Fibroblast of skin of scalp (primary cell): ENCODE measurements around the gene TXLNG.

Experiments
- DNase-seq: peaks from one replicate; pipeline ENCODE4 v3.0.0-alpha.2; 2013

The TXLNG gene

DNA sequence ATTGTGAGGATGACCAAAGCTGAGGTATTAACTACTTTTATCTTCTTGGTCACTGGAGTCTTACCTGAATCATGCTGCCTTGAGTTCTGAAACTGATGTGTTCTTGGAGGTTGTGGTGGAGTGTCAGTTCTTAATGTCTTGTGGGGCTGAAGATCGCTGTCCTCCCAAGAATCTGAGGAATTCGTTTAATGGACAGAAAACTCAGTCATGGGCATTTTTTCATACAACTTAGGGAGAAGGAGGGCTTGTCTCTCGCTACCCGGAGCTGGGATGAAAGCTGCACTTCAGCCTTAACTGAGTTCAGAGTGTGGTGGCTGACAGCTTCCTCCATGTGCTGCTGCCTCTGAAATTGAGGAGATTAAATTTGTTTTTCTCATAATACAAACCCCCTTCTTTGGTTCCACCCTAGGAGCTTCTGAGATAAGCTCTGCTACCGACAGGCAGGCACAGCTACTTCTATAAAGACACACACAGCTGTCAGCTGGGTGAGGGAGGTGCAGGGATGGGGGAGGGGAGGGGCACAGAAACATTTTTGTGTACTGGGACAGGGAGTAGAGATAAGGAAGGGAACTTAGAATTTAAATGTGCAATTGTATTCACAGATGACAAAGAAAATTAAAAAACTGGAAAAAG, 53.1 kb downstream of the TXLNG start:
- DNase-seq = peak; percentile 64

DNA sequence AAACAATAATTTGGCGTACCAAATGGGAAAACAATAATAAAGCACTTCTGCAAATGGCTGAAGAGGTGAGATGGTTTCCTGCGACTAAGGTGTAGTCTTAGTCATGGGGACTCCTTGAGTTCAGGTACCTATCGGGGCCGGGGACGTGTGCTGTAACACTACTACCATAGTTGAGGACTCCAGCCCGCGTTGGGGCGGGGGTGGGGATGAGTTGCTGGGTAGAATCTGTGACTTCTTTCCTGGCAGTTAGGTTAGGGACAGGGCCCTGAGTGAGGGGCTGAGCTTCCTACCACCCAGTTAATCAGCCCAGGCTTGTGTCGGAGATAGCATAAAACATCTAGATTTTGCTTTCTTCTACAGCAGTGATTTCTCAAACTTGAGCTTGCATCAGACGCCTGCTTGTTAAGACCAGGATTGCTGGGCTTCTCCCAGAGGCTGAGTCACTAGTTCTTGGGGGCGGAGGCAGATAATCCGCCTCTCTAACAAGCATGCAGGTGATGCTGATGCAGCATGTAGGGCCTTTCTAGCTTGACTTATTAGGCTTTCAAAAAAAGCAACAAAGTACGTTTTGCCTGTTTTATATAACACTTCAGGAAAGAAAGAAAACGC, 53.7 kb downstream of the TXLNG start:
- peak; percentile 72 for DNase-seq

DNA sequence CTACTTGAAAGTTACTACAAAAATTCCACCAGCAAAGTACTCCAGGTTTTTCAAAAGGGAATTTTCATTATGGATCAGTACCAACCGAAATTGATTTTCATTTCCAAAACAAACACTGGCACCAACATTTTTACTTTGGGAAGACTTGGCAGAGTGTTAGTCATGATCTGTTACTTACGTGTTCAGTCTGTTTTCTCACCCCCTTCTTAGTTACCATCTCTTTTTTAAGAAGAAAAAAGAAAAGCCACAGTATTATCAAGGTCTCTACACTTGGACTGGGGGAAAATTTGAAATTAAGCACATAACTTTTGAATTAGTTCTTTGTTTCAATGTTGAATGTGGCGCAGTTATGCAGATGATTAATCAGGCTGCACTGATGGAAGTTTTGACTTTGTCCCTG, 56.4 kb downstream of the TXLNG start:
- DNase-seq = no peak

DNA sequence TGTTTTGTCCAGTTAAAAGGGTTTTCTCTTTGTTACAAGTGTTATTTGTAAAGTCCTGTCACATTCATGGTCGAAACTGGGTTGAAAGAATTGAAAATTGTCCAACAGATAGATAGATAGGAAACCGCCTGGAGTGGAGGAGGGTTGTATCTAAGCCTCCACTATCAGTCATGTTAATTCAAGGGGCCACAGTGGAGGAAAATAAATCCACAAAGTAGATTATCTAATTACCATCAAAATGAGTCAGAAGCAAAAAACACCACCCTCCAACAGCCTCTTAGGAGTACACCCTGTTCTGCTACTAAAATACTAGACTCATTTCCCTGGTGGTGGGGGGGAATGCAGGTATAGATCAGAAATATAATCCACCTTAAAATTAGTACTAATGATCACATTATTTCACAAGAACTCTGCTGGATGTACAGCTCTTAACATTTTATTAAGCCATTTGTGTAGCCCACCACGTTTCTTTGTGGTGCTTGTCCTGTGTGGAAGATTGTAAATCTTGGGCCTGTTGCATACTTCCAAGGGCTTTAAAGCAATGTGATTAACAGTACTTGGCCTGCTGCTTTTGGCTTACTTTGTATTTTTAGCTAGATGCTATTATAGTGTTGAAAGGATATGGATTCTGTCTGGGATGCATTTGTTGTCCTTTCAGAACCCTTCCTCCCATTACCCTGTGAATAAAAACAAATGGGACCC, 57.1 kb downstream of the TXLNG start:
- DNase-seq = no peak

DNA sequence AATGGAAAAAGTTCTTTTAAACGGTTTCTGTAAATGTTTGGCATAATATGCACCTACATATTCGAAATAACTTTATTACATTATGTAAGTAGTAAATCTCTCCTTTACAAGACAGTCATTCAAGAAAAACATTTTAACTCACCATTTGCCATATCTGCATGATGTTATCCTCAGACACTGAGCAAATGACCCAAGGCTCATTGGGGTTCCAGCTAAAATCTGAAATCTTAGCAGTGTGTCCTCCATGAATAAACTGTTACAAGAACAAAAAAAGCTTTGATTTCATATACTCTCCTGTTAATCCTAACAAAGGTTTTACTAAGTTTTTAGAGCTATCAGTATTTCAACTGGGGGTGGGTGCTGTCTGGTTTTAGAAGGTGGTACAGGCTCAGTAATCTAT, 59.4 kb downstream of the TXLNG start:
- no peak for DNase-seq

DNA sequence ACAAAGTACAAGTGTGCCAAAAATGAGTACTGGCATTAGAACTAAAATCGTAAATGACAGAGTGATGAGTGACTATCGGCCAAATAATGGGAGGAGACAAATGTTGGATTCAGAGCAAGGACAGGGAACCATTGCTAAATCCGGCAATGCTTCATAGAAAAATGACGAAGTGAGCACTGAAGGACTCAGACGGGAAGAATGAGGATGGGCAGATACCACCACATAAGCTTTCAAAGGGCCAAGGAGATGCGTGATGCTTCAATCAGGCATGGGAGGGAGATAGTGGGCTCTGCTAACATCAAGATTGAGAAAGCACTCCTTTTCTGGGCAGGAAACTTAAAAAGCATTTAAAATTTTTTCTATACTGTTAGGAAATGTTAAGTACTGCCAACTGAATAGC, 62.3 kb downstream of the TXLNG start:
- DNase-seq = no peak

DNA sequence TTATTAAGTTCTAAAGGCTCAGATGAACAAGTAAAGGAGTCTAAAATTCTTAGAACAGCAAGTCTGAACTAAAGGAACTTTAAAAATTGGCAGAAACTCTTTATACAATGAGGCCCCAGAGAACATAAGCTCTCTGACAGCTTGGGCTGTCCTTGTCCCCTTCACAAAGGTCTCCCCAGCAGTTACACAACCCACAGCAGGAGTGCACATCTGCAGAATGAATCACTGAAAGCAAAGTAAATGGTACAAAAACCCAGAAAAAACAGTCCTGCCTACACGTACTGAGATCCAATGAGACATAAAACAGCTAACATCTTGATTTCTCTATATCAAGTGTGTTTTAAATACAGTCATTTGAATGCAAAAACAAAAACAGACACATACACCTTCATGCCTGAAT, 65.2 kb downstream of the TXLNG start:
- no peak for DNase-seq

DNA sequence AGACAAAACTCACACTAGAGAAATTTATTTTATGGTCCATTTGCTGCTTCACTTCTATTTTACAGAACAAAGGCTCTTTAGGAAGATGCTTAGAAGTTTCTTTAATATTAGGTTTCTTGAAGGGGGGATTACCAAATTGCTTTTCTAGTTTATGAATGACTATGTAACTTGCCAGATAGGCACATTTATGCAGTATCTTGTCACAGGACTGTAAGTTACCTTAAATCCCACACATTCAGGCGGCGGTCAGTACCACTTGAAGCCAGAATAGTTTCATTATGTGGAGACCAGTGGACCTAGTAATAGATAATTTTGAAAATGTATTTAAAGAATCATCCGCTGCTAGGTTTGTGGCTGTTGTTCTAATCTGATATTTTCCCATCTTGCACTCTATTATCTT, 65.6 kb downstream of the TXLNG start:
- no peak for DNase-seq

DNA sequence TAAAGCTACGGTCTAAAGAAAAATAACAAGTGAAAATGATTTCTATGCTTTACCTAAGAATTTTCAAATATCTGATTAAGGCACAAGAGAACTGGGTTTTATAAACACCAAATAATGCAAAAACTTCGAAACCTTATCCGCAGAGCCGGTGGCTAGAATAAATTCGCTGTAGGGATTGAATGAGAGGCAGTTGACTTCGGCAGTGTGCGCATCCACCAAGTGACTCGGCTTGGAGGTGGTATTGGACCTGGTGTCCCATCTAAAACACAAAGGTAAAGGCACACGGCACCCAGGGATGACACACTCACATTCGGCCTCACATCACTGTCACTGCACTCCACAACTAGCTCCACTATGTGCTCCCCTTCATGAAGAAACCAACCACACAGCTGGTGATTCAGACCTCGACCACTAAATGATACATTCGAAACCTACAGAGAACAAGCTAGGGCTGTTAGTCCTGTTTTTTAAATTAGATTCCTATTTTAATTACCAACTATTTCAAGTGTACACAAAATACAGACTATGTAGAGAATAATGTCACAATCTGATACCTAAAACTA, 66.4 kb downstream of the TXLNG start:
- DNase-seq = no peak

DNA sequence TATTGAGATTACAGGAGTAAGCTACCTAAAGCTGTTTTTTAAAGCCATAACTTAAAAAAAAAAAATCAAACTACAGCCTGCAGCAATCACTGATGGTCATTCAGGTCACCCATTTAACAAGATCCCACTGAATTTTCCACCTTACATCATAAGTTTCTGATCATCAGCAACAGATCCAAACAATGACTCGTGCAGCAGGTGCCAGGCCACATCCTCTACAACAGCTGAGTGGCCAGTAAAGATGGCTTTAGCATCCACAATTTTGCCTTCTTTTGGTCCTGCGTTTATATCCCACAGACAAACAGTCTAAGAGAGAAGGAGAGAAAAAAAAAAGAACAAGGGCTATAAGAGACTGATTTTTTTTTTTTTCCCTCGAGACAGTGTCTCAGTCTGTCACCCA, 67.3 kb downstream of the TXLNG start:
- no peak for DNase-seq

DNA sequence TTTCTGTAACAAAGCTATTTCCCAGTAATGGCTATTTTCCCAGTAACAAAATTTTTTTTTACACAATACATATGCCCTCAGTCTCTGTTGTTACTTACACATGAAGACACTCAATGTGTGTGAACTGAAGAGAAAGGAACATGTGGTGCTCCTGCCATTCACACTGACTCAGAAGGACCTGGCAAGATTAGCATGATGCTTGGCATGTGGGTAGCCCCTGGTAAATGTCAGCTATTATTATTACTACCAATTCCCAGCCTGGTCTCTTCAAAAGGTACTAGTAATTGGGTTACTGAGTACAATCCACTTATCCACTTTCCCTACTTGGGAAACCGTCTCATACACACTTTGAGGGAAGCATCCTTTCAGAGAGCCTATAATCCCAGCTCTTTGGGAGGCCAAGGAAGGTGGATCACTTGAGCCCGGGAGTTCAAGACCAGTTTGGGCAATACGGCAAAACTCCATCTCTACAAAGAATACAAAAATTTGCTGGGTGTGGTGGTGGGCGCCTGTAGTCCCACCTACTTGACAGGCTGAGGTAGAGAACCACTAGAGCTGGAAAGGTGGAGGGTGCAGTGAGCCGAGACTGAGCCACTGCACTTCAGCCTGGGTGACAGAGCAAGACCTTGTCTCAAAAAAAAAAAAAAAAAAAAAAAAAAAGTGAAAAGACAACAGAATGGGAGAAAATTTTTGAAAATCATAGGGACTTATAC, 69.3 kb downstream of the TXLNG start:
- DNase-seq = no peak

DNA sequence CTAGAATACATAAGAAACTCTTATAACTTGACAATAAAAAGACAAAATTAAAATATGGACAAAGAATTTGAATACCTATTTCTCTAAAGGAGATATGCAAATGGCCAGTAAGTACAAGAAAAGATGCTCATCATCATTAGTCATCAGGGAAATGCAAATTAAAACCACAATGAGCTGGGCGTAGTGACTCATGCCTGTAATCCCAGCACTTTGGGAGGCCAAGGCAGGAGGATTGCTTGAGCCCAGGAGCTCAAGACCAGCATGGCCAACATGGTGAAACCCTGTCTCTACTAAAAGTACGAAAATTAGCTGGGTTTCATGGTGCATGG, 69.8 kb downstream of the TXLNG start:
- peak; percentile 47 for DNase-seq

DNA sequence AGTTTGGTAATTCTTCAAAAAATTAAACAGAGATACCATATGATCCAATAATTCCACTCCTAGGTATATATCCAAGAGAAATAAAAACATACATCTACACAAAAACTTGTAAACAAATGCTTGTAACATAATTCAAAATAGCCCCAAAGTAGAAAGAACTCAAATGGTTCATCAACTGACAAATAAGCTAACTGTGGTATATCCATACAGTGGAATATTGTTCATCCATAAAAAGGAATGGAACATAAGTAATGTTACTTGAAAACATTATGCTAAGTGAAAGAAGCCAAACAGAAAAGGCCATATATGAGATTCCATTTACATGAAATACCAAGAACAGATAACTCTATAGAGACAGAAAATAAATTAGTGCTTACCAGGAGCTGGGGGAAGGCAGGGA, 70.5 kb downstream of the TXLNG start:
- no peak for DNase-seq

DNA sequence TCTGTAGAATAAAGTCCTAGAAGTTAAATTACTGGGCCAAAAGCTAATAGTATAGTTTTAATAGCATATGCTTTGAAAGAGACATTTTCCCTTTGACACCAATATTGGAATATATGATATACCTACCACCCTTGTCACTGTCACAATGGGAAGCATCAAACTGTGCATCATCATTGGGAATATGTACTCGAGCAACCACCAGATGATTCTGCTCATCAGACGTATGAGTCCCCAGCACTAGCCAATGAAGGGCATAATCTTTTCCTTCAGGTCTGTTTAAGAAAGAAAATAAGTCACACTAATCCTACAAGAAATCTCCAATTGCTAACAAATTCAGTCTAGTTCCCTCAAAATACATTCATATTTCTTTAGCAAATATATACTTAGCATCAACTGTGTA, 76.6 kb downstream of the TXLNG start:
- no peak for DNase-seq

DNA sequence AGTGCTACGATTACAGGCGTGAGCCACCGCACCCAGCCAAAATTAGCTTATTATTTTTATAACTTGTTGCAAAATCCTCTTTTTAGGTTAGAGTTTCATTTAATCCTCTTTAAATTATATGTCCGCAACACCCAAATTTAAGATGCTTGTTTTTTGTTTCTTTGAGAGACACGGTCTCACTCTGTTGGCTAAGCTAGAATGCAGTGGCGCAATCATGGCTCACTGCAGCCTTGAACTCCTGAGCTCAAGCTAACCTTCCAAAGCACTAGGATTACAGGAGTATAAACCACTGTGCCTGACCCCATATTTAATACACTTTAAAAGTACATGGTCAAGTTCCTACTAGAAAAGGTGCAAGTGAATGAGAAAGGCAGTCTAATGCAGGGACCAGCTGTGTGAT, 81.7 kb downstream of the TXLNG start:
- no peak for DNase-seq

DNA sequence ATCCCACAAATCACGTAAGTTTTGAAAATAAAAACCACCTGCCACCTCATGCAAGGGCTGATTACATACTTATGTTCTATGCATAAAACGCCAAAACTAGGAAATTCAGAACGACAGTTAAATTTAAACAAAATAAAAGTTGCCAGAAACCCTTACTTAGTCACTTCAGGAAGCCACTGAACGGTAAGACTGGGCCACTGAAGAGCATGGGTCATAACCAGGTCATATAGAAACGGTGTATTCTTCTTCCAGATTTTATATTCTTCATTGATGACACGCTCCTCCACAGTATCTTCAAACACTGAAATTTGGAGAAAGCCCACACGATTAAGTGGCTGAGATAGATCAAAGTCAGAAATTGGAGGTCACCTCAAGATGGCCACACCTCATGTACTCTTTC, 82.7 kb downstream of the TXLNG start:
- DNase-seq = no peak

DNA sequence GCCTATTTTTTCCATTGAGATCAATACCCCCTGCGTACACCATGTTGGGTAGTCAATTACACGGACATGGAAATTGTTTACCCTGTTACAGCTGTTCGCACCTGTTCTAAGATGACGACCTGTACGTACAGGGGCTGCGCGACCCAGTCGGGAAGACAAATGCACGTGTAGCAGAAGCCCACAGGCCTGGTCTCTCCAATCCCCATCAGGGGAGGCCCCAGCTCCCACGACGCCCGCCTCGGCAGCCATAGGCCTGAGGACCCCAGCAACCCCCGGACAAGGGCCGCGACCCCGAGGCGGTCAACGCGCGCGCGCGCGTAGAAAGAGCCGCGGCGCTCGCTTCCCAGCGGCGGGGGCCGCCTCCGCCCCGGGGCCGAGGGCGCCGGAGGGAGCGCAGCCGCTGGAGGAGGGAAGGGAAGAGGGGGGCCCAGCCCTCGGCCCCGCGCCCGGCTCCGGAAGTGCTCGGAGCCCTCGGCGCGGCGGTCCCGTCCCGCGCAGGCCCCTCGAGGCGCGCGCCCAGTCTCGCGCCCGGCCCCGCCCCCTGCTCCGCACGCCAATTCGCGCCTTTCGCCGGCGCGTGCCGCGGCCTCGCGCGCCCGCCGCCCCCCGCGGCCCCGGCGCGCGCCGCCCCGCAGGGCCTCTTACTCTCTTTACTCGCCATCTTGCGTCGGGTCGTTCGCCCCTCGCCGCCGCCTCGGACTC, 83.3 kb downstream of the TXLNG start:
- peak; percentile 36 for DNase-seq

DNA sequence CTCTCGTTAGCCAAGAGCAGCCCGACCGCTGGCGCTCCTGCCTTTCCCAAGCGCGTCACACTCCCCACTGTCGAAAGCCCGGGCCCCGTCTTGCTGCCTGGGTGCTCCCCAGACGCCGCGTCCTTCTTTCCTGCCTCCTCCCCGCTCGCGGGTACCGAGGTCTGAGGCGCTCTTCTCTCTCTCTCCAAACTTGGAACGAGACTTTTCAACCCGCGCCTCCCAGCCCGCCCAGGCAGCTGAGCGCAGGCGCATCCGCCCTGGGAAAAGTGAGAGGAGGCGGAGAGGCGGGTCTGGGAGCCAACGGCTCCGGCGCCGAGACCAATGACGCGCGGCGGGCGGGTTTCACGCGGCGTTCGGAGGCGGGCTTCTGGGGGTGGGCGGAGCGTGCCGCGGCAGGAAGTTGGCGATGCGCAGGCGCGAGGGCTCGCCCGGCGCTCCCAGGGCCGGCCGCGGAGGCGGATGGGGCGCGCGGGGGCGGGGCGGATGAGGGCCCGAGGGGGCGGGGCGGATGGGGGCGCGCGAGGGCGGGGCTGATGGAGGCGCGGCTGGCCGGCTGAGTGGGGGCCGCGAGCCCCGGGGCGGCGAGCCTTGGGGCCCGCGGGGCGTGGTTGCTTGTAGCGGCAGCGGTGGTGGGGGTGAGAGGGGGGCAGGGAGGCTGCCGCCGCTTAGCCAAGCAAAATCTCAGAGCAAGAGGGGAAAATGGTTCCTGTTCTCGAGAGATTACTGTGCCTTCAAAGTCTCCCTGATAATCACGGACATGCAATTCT, 84.0 kb downstream of the TXLNG start, which contains the start of gene RBBP7:
Gene RBBP7 (minus strand): TSS at position 268 of the 767 bp plus-strand sequence. CDS start 309 bp downstream, outside the sequence.
- DNase-seq = peak; percentile 92

DNA sequence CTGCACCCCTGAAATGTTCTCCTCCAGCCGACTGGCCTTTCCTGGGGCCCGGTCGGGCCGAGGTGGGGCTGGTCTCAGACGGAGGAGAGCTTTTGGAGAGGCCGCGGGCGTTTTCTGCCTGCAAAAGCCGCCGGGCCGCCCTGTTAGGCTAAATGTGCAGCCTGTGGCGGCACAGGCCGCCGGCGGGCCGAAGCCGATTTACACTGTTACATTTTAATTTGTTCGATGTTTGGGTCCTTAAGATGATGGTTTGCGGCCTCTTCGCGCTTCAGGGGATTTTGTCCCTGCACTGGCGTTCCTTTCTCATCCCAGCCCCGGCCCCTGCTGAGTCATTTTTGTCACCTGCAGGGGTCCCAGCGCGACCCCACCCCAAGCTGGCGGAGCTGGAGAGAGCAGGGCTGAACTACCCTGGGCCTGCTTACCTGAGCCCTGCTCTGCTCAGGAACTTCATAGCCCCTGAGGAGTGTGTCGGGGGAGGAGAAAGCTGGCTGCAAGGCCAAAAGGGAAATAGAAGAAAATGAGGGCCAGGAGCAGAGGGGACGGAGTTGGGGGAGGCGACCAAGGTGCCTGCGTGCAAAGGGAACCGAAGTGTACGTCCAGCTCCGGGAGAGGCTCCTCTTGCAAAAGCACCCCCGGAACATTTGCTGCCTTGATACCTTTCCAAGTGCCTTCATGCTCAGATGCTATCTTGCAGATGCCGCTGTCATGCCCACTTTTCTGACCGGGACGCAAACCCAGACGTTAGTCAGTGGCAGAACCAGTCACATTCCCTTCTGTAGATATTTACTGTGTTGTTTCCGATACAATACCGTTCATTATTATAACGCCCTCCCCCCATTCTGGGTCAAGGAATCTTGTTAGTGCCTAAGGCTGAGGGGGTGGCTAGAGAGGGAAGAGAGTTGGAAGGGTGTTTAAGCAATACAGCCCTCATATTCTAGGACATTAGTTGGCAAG, 84.9 kb downstream of the TXLNG start:
- DNase-seq = no peak

DNA sequence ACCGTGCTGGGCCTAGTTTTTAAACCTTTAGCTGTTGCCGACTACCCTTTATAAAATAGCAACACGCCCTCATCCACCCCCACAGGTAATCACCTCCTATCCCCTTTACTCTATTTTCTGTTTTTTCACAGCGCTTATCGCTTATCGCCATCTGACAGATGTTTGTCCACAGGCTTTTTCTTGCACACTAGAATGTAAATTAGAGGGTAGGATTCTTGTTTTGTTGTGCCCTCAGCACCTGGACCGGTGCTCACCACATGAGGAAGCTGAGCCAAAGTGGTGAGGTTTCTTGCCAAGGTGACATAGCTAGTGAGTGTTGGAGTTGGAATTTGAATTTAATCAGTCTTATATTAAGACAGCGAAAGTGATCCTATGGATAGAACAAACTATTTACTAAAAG, 86.8 kb downstream of the TXLNG start:
- DNase-seq = no peak
